ENCODE measurements around the gene MRPL45. TPM values are rescaled to one million over a fixed set of nuclear protein-coding genes. Genes with fewer than 3 reads are reported as not detected.

The MRPL45 gene
- total RNA-seq, 3 donors from 2014 or later: 27.9 to 42.9 (median 36.8) TPM

- Histone ChIP-seq H3K4me1 (peaks cover 0 to 4% of the 10 kb centered on the region in 2 donors), H3K27ac (no peak overlapping the region), H3K9me3 (no peaks in the 10 kb centered on the region), H3K27me3 (no peaks in the 10 kb centered on the region), H3K4me3 (no peak overlapping the region), H3K36me3 (no peaks in the 10 kb centered on the region)
- TF ChIP-seq POLR2A (IDR thresholded peaks at IDR 0.05): no peak
- TF ChIP-seq CTCF (IDR thresholded peaks at IDR 0.05): no peak
- TF ChIP-seq POLR2AphosphoS5 (IDR thresholded peaks at IDR 0.05): no peak
- DNase-seq (ENCODE audit: low spot score in 2 of 2): no peak
- intact Hi-C loops (cut with DNase I; ENCODE audit: low total_unique reads): no loop called here
These were observed 64.9 kb downstream of the MRPL45 start for GRCh38 chr17:38361694-38362465.

- Histone ChIP-seq H3K4me1 (peaks cover 0 to 4% of the 10 kb centered on the region in 2 donors), H3K27ac (no peak overlapping the region), H3K36me3 (peaks cover 4% of the 10 kb centered on the region), H3K9me3 (no peaks in the 10 kb centered on the region), H3K4me3 (no peak overlapping the region), H3K27me3 (no peaks in the 10 kb centered on the region)
- no peak for DNase-seq (ENCODE audit: low spot score in 2 of 2)
- TF ChIP-seq POLR2AphosphoS5 (IDR thresholded peaks at IDR 0.05): no peak
- TF ChIP-seq CTCF (IDR thresholded peaks at IDR 0.05): no peak
- no peak for TF ChIP-seq POLR2A (IDR thresholded peaks at IDR 0.05)
- intact Hi-C loops (cut with DNase I; ENCODE audit: low total_unique reads): no loop called here
These were observed 66.0 kb downstream of the MRPL45 start for GRCh38 chr17:38363016-38363415.

- no peak for TF ChIP-seq POLR2A (IDR thresholded peaks at IDR 0.05)
- TF ChIP-seq CTCF (IDR thresholded peaks at IDR 0.05): no peak
- TF ChIP-seq POLR2AphosphoS5 (IDR thresholded peaks at IDR 0.05): no peak
- no peaks in the 10 kb centered on the region for H3K4me1 ChIP-seq
These were observed 67.8 kb downstream of the MRPL45 start for GRCh38 chr17:38364741-38365140.

GRCh38 chr17:38369124-38369886 lies 72.3 kb downstream of the MRPL45 start:
- Histone ChIP-seq H3K27me3 (no peaks in the 10 kb centered on the region), H3K4me3 (no peak overlapping the region), H3K9me3 (no peaks in the 10 kb centered on the region), H3K36me3 (peaks cover 4% of the 10 kb centered on the region), H3K4me1 (no peaks in the 10 kb centered on the region), H3K27ac (no peak overlapping the region)
- TF ChIP-seq POLR2A (IDR thresholded peaks at IDR 0.05) (no peak), CTCF (IDR thresholded peaks at IDR 0.05) (no peak), POLR2AphosphoS5 (IDR thresholded peaks at IDR 0.05) (no peak)
- intact Hi-C loops (cut with DNase I; ENCODE audit: low total_unique reads): no loop called here
- no peak for DNase-seq (ENCODE audit: low spot score in 2 of 2)

More at GRCh38 chr17:38364741-38365140, 67.8 kb downstream of the MRPL45 start:
- H3K27ac ChIP-seq: no peak overlapping the region
- intact Hi-C loops (cut with DNase I; ENCODE audit: low total_unique reads): no loop called here
- H3K4me3 ChIP-seq: no peak overlapping the region
- no peaks in the 10 kb centered on the region for H3K27me3 ChIP-seq
- H3K9me3 ChIP-seq: no peaks in the 10 kb centered on the region
- peaks cover 4% of the 10 kb centered on the region for H3K36me3 ChIP-seq
- no peak for DNase-seq (ENCODE audit: low spot score in 2 of 2)

Other genes with a start within 250 kb of the MRPL45 start
- not detected for gene TBC1D3C, start 228.5 kb upstream of the MRPL45 start, total RNA-seq
- not detected for gene TBC1D3E, start 169.2 kb upstream of the MRPL45 start, total RNA-seq
- gene TBC1D3, start 104.6 kb upstream of the MRPL45 start, total RNA-seq: not detected
- under 1 TPM; under 0.01 TPM for gene GPR179, start 46.8 kb downstream of the MRPL45 start, total RNA-seq
- 10 to 100 TPM in 2 of 3 donors, 1 to 10 TPM in 1; 9.9 to 24.0 (median 14.7) TPM for gene SOCS7, start 54.7 kb downstream of the MRPL45 start, total RNA-seq
- 10 to 100 TPM; 13.8 to 25.2 (median 21.1) TPM for gene ARHGAP23, start 131.3 kb downstream of the MRPL45 start, total RNA-seq

Measured in breast epithelium (tissue), 4 donors.